Hepatocyte (in vitro differentiated cells): ENCODE data around the gene ATP8B4. TPM values are rescaled to one million over a fixed set of nuclear protein-coding genes. Genes with fewer than 3 reads are reported as not detected.

Source experiments
- DNase-seq: peaks from one replicate; pipeline ENCODE4 v3.0.0-alpha.2; 2016; ENCODE audit warnings: low spot score
- H2AFZ ChIP-seq: fragments of 200-600 bp; sonication (generic); 2 replicates; pipeline ENCODE4 v1.6.0; 2016; ENCODE audit warnings: antibody characterized with exemption, mild to moderate bottlenecking
- H3K27ac ChIP-seq: fragments of 200-600 bp; sonication (generic); 2 replicates; pipeline ENCODE4 v1.5.1; 2016; ENCODE audit warnings: mild to moderate bottlenecking
- H3K27me3 ChIP-seq: fragments of 200-600 bp; sonication (generic); 2 replicates; pipeline ENCODE4 v1.6.1; 2016
- H3K36me3 ChIP-seq: fragments of 200-600 bp; sonication (generic); replicated peaks from 2 replicates; pipeline ENCODE4 v1.5.1; 2016; ENCODE audit warnings: low read depth; ENCODE audit not compliant: insufficient read depth
- H3K4me1 ChIP-seq: fragments of 200-600 bp; sonication (generic); 2 replicates; pipeline ENCODE4 v1.5.1; 2016; ENCODE audit warnings: mild to moderate bottlenecking, moderate library complexity; ENCODE audit not compliant: insufficient read depth
- H3K4me2 ChIP-seq: fragments of 200-600 bp; sonication (generic); 2 replicates; pipeline ENCODE4 v1.6.0; 2016
- H3K4me3 ChIP-seq: fragments of 200-600 bp; sonication (generic); 2 replicates; pipeline ENCODE4 v1.5.1; 2016; ENCODE audit warnings: mild to moderate bottlenecking
- H3K79me2 ChIP-seq: fragments of 200-600 bp; sonication (generic); 2 replicates; pipeline ENCODE4 v1.6.0; 2017; ENCODE audit warnings: mild to moderate bottlenecking
- H3K9me2 ChIP-seq: fragments of 200-600 bp; sonication (generic); replicated peaks from 2 replicates; pipeline ENCODE4 v1.6.0; 2017; ENCODE audit warnings: mild to moderate bottlenecking; ENCODE audit not compliant: insufficient read depth
- H3K9me3 ChIP-seq: fragments of 200-600 bp; sonication (generic); 2 replicates; pipeline ENCODE4 v1.5.1; 2016; ENCODE audit warnings: low read depth, mild to moderate bottlenecking
- H4K20me1 ChIP-seq: fragments of 200-600 bp; sonication (generic); 2 replicates; pipeline ENCODE4 v1.6.0; 2016; ENCODE audit warnings: mild to moderate bottlenecking; ENCODE audit not compliant: insufficient read depth, poor library complexity, severe bottlenecking
- CTCF ChIP-seq: fragments of 200-600 bp; sonication (generic); IDR thresholded peaks from 2 replicates; pipeline ENCODE4 v1.5.1; 2016; ENCODE audit warnings: antibody characterized with exemption, mild to moderate bottlenecking; ENCODE audit not compliant: poor library complexity
- EZH2 ChIP-seq: fragments of 200-600 bp; sonication (generic); IDR thresholded peaks from 2 replicates; pipeline ENCODE4 v1.6.1; 2016; ENCODE audit warnings: antibody characterized with exemption, mild to moderate bottlenecking, borderline replicate concordance
- EZH2phosphoT487 ChIP-seq: fragments of 200-600 bp; sonication (generic); IDR thresholded peaks from one replicate; pipeline ENCODE4 v1.6.1; 2018; ENCODE audit warnings: antibody characterized with exemption, mild to moderate bottlenecking, low read depth, moderate library complexity; ENCODE audit not compliant: unreplicated experiment, severe bottlenecking
- WGBS: methylation state at CpG from one replicate; pipeline ENCODE4 v1.1.6; 2016; ENCODE audit warnings: low lambda C conversion rate; ENCODE audit errors: missing lambda C conversion rate; 5-methylcytosine and 5-hydroxymethylcytosine counted together
- polyA plus RNA-seq: library from polyadenylated mRNA; unstranded; fragments of >200 nt; fragmentation: Nextera tagmentation; extraction: Ambion mirVana; gene quantifications from 2 replicates; pipeline ENCODE4 v1.2.1, GENCODE V29; 2016
- total RNA-seq: library from RNA; depleted of rRNA; stranded (reverse); fragments of >200 nt; gene quantifications from 2 replicates; pipeline ENCODE4 v1.2.3, GENCODE V29; 2014

The ATP8B4 gene
- total and polyA plus RNA-seq, 2 experiments from 2014 or later = 1.3 to 9.5 TPM

- 82% methylated on average over 4 of the region's 4 CpGs for WGBS
- Histone ChIP-seq H3K4me1 (no peaks in the 10 kb centered on the region), H3K9me3 (no peaks in the 10 kb centered on the region), H3K4me2 (no peak overlapping the region), H3K79me2 (no peaks in the 10 kb centered on the region), H3K27ac (no peak overlapping the region), H3K9me2 (no peaks in the 10 kb centered on the region), H3K4me3 (no peak overlapping the region), H3K36me3 (no peaks in the 10 kb centered on the region), H4K20me1 (no peaks in the 10 kb centered on the region), H3K27me3 (no peaks in the 10 kb centered on the region), H2AFZ (no peak overlapping the region)
- no peak for TF ChIP-seq CTCF
- no peak for TF ChIP-seq EZH2phosphoT487
- no peak for TF ChIP-seq EZH2
- DNase-seq = no peak
These were observed 5.0 kb upstream of the ATP8B4 start for GRCh38 chr15:50123861-50124557.

- no peak for DNase-seq
- TF ChIP-seq EZH2phosphoT487 (no peak), EZH2 (no peak), CTCF (no peak)
- H2AFZ ChIP-seq = no peak overlapping the region
- no peaks in the 10 kb centered on the region for H4K20me1 ChIP-seq
- H3K36me3 ChIP-seq = no peaks in the 10 kb centered on the region
- H3K9me3 ChIP-seq = no peaks in the 10 kb centered on the region
- no peaks in the 10 kb centered on the region for H3K79me2 ChIP-seq
- no peak overlapping the region for H3K4me3 ChIP-seq
- no peak overlapping the region for H3K27ac ChIP-seq
- no peak overlapping the region for H3K4me2 ChIP-seq
- no peaks in the 10 kb centered on the region for H3K27me3 ChIP-seq
- no peaks in the 10 kb centered on the region for H3K9me2 ChIP-seq
- H3K4me1 ChIP-seq = no peaks in the 10 kb centered on the region
These were observed 1.7 kb upstream of the ATP8B4 start for GRCh38 chr15:50120729-50121128.

- no peaks in the 10 kb centered on the region for H3K9me2 ChIP-seq
- no peaks in the 10 kb centered on the region for H3K4me1 ChIP-seq
- H2AFZ ChIP-seq = no peak overlapping the region
- H3K4me2 ChIP-seq = no peak overlapping the region
- no peak overlapping the region for H3K27ac ChIP-seq
- no peaks in the 10 kb centered on the region for H3K27me3 ChIP-seq
- H3K36me3 ChIP-seq = no peaks in the 10 kb centered on the region
- no peaks in the 10 kb centered on the region for H4K20me1 ChIP-seq
- no peak for DNase-seq
- no peak overlapping the region for H3K4me3 ChIP-seq
- TF ChIP-seq CTCF = no peak
- TF ChIP-seq EZH2phosphoT487 = no peak
- TF ChIP-seq EZH2 = no peak
- H3K9me3 ChIP-seq = no peaks in the 10 kb centered on the region
- H3K79me2 ChIP-seq = no peaks in the 10 kb centered on the region
These were observed 1.5 kb downstream of the ATP8B4 start for GRCh38 chr15:50117431-50118027.
